Activated CD4-positive, CD25-positive, alpha-beta regulatory T cell treated with anti-CD3 and anti-CD28 coated beads, Interleukin-2, amount 50 U/mL, for 16 hours (primary cell): ENCODE results near the gene EEF2.
A peak's percentile ranks its signal among the peaks of the same experiment; 100 is the strongest.
"Not testable (repeated sequence)": the region's sequence is repeated elsewhere in the genome, so short reads cannot be mapped to it uniquely, and the experiment has no call there.

ENCODE experiments used
- DNase-seq: peaks from one replicate; pipeline ENCODE4 v3.0.0-alpha.2; 2020; ENCODE audit warnings: low read depth, low spot score

The EEF2 gene

GRCh38 chr19:4014541-4015491, 29.6 kb upstream of the EEF2 start:
- DNase-seq = no peak

GRCh38 chr19:4013886-4014540, 28.8 kb upstream of the EEF2 start:
- DNase-seq = no peak

- DNase-seq = no peak
Observed at GRCh38 chr19:4012975-4013634, 27.8 kb upstream of the EEF2 start.

GRCh38 chr19:4012092-4012974, 27.1 kb upstream of the EEF2 start:
- no peak for DNase-seq

- DNase-seq = not testable (repeated sequence)
Observed at GRCh38 chr19:4011430-4011829, 26.2 kb upstream of the EEF2 start.

GRCh38 chr19:4010808-4011110, 25.5 kb upstream of the EEF2 start:
- DNase-seq = no peak

- DNase-seq = no peak
Observed at GRCh38 chr19:4009990-4010807, 24.9 kb upstream of the EEF2 start.

GRCh38 chr19:4007836-4008539, 22.7 kb upstream of the EEF2 start:
- DNase-seq = no peak

GRCh38 chr19:4007021-4007835, 22.0 kb upstream of the EEF2 start, which contains the start of gene PIAS4:
TSS of gene PIAS4 (plus strand) at chr19:4007736. CDS start at chr19:4007761, 25 bp downstream.
- peak; percentile 88 for DNase-seq

GRCh38 chr19:4005436-4005835, 20.2 kb upstream of the EEF2 start:
- DNase-seq = not testable (repeated sequence)

GRCh38 chr19:4000798-4001197, 15.5 kb upstream of the EEF2 start:
- not testable (repeated sequence) for DNase-seq

- DNase-seq = not testable (repeated sequence)
Observed at GRCh38 chr19:3998667-3999412, 13.6 kb upstream of the EEF2 start.

- DNase-seq = no peak
Observed at GRCh38 chr19:3995607-3996006, 10.3 kb upstream of the EEF2 start.

- no peak for DNase-seq
Observed at GRCh38 chr19:3990815-3991117, 5.5 kb upstream of the EEF2 start.

GRCh38 chr19:3987619-3988371, 2.5 kb upstream of the EEF2 start:
- peak; percentile 73 for DNase-seq

GRCh38 chr19:3986260-3987041, 1.2 kb upstream of the EEF2 start:
- peak; percentile 47 for DNase-seq
